Endothelial cell of umbilical vein (primary cell): ENCODE data around the gene WIZ.

Experiments
- CTCF ChIP-seq, 2 donors: IDR thresholded peaks; 1 replicate in 1 of 2; 2 replicates in 1 of 2; pipeline ENCODE4 v1.5.1; 2011; ENCODE audit warnings: low read length in 2 of 2, mild to moderate bottlenecking in 2 of 2, moderate library complexity in 2 of 2, control low read depth in 1 of 2, inconsistent platforms in 1 of 2, low read depth in 1 of 2; ENCODE audit not compliant: insufficient read depth in 1 of 2; ENCODE audit errors: extremely low read depth in 1 of 2
- EZH2 ChIP-seq: IDR thresholded peaks from 2 replicates; pipeline ENCODE4 v1.6.1; 2012; ENCODE audit warnings: borderline replicate concordance, low read depth, mild to moderate bottlenecking, moderate library complexity, low read length, inconsistent platforms; ENCODE audit not compliant: severe bottlenecking
- MAX ChIP-seq: IDR thresholded peaks from 2 replicates; pipeline ENCODE4 v1.6.1; 2011; ENCODE audit not compliant: insufficient read depth, insufficient read length
- MYC ChIP-seq: IDR thresholded peaks from one replicate; pipeline ENCODE4 v1.6.1; 2011; ENCODE audit warnings: mild to moderate bottlenecking, low read depth, low read length
- POLR2A ChIP-seq: IDR thresholded peaks from 2 replicates; pipeline ENCODE4 v1.6.1; 2012; ENCODE audit warnings: low read depth, mild to moderate bottlenecking, control low read depth, low read length

DNA sequence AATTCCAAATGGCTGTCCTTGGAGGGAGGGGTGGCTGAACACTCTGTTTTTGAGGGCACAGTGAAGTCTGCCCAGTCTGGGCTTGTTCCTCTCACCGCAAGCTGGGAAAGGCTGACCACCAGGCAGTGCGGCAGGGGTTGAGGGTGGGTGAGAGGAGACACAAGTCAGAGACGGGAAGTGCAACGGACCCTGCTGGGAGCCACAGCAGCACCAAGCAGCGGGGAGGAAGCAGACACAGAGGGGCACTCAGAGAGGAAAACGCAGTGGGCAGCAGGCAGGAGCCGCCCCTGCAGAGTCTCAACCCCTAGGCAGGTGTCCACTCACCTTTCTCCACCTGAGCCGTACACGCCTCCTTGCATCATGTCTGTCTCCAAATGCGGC lies 46.6 kb downstream of the WIZ start:
- TF ChIP-seq POLR2A (no peak), CTCF (IDR thresholded peaks at IDR 0.05; ENCODE audit: extremely low read depth in 1 of 2, insufficient read depth in 1 of 2, low read depth in 1 of 2, low read length in 2 of 2) (no peak), MYC (no peak), EZH2 (no peak), MAX (no peak)
